ENCODE measurements around the gene TSSC4.

TSSC4 gene

GRCh38 chr11:2452321-2453012, 51.9 kb downstream of the TSSC4 start:
- no peak for DNase-seq
- in situ Hi-C loops (cut with MboI; ENCODE audit: low pct_unique_long_range_greater_than_20kb, low sequenced_read_pairs): no loop called here

GRCh38 chr11:2453436-2453835, 52.9 kb downstream of the TSSC4 start:
- no peak for DNase-seq
- in situ Hi-C loops (cut with MboI; ENCODE audit: low pct_unique_long_range_greater_than_20kb, low sequenced_read_pairs): no loop called here
